Astrocyte of the spinal cord (primary cell): Measurements from ENCODE around the gene AQP12A.
"Not testable (repeated sequence)": the region's sequence is repeated elsewhere in the genome, so short reads cannot be mapped to it uniquely, and the experiment has no call there.

Experiments
- DNase-seq: peaks from one replicate; pipeline ENCODE4 v3.0.0; 2011; ENCODE audit warnings: low read depth, low spot score
- H3K4me3 ChIP-seq: 2 replicates; pipeline ENCODE4 v1.5.1; 2011; ENCODE audit warnings: low read depth, mild to moderate bottlenecking, low read length, moderate library complexity
- CTCF ChIP-seq: IDR thresholded peaks from 2 replicates; pipeline ENCODE4 v1.5.1; 2012; ENCODE audit warnings: low read depth, mild to moderate bottlenecking, low read length, inconsistent platforms
- in situ Hi-C: cut with HindIII; loops from 2 replicates; pipeline ENCODE4 v1.10.0; 2017; ENCODE audit warnings: low sequenced_read_pairs

AQP12A gene

GRCh38 chr2:240696469-240696868, 4.8 kb downstream of the AQP12A start:
- H3K4me3 ChIP-seq, DNase-seq, in situ Hi-C loops: not testable (repeated sequence)

DNA sequence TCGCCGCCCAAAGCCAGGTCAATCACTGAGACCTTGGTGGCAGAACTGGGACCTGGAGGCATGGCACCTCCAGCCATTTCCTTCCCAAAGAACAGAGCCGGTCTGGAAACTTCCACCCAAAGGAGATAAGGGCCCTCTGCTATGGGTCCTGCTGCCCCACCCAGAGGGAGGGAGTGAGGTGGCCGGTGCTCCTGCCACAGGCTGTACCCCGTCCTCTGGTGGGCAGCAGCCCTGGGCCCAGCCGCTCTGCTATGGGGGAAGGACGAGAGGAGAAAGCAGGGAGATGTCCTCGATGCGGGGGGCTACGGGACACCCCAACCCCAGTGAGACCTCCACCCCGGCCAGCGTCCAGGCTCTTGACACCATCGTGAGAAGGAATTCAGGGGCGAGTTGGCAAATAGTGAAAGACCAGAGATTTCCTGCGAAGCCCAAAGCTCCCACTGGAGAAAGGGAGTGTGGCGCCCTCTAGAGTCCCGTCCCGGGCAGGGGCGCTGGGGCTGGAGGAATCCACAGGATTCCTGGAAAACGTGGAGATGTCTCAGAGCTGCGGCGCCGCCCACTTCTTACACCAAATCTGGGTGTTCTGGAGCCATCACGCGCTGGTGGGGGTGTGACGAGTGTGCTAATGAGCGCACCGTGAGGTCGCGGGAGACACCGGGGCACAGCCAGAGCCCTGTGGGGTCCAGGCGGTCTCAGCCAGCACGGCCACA, 7.3 kb downstream of the AQP12A start:
- in situ Hi-C loops, DNase-seq, H3K4me3 ChIP-seq: not testable (repeated sequence)

- in situ Hi-C loops, H3K4me3 ChIP-seq, DNase-seq: not testable (repeated sequence)
Observed at GRCh38 chr2:240699835-240700234, 8.2 kb downstream of the AQP12A start.

- DNase-seq, in situ Hi-C loops, H3K4me3 ChIP-seq: not testable (repeated sequence)
Observed at GRCh38 chr2:240700616-240701015, 8.9 kb downstream of the AQP12A start.

GRCh38 chr2:240701091-240701735, 9.5 kb downstream of the AQP12A start:
- no peak for TF ChIP-seq CTCF
- no peak for DNase-seq
- no peak overlapping the region for H3K4me3 ChIP-seq
- in situ Hi-C loops: no loop called here

GRCh38 chr2:240701736-240702639, 10.3 kb downstream of the AQP12A start:
- no peak for DNase-seq
- in situ Hi-C loops: no loop called here
- no peak for TF ChIP-seq CTCF
- H3K4me3 ChIP-seq: no peak overlapping the region

DNA sequence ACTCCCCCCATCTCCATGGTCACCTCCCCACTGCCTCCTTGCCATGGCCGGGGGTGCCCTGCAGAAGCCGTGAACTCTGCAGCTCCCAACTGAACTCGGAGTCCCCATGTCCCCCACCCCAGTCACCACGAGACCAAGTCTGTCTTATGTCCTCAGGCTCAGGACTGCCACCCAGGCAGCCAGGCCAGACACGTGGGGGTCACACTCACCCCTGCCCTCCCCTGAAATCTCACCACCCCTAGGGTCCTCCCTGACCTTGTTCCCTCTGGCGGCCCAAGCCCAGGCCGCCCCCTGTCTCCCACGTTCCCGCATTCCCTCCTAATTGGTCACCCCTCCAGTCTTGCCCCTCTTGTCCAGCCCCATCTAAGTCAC, 11.0 kb downstream of the AQP12A start:
- TF ChIP-seq CTCF: no peak
- no peak overlapping the region for H3K4me3 ChIP-seq
- in situ Hi-C loops: no loop called here
- no peak for DNase-seq

DNA sequence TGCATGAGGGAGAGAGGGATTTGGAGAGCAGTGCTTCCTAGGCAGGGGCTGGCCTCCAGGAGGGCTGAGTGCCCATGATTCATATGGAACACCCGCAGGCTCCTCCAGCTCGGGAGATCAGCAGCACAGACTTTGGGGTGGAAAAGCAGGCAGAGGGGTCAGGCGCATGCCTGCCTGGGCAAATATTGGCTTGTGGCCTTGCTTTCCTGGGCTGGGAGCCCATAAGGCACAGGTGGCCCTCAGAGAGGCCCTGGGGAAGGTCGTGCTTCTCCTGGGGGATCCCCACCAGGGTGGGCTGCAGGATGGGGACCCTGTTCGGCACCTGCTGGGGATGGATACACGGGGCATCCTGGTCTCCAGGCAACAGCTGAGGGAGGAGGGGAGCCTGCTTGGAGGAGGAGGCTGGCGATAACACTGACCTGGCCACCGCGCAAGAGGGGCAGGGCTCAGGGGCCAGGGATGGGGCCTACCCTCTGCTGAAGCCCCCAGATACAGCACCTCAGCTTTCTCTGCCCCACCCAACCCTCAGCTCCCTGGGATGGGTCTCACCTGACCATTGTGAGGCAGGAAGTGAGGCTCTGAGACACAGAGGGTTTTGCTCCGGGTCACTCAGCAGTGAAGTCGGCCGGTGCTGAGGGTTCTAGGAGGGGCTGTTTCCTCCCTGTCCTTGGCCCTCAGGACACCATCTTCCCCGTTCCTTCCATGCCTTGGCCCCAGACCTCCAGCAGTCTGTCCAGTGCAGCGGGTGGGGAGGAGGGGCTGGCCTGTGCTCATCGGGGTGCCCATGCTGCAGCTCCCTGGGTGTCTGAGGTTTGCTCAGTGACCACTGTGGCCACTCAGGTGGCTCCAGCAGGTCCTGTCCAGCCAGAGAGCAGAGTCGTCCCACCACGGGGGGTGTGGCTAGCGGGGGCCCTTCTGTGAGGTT, 12.0 kb downstream of the AQP12A start:
- in situ Hi-C loops: no loop called here
- DNase-seq: no peak
- no peak overlapping the region for H3K4me3 ChIP-seq
- TF ChIP-seq CTCF: no peak
